IPS-18a (cell line): ENCODE measurements around the gene CFAP100.

ENCODE experiments used
- H3K27ac ChIP-seq: one replicate; pipeline ENCODE4 v1.5.1; 2013; ENCODE audit warnings: low read length
- H3K27me3 ChIP-seq: one replicate; pipeline ENCODE4 v1.6.1; 2013; ENCODE audit warnings: mild to moderate bottlenecking, low read length; ENCODE audit not compliant: control insufficient read depth, insufficient read depth
- H3K36me3 ChIP-seq: one replicate; pipeline ENCODE4 v1.6.1; 2013; ENCODE audit warnings: low read depth, low read length; ENCODE audit not compliant: control insufficient read depth
- H3K4me1 ChIP-seq: one replicate; pipeline ENCODE4 v1.6.1; 2013; ENCODE audit warnings: low read depth, low read length; ENCODE audit not compliant: control insufficient read depth
- H3K4me3 ChIP-seq: one replicate; pipeline ENCODE4 v1.5.1; 2013; ENCODE audit warnings: low read length
- H3K9ac ChIP-seq: one replicate; pipeline ENCODE4 v1.6.1; 2013; ENCODE audit warnings: mild to moderate bottlenecking, low read length, moderate library complexity
- H3K9me3 ChIP-seq: one replicate; pipeline ENCODE4 v1.6.1; 2013; ENCODE audit warnings: low read depth, low read length; ENCODE audit not compliant: control insufficient read depth

The CFAP100 gene

DNA sequence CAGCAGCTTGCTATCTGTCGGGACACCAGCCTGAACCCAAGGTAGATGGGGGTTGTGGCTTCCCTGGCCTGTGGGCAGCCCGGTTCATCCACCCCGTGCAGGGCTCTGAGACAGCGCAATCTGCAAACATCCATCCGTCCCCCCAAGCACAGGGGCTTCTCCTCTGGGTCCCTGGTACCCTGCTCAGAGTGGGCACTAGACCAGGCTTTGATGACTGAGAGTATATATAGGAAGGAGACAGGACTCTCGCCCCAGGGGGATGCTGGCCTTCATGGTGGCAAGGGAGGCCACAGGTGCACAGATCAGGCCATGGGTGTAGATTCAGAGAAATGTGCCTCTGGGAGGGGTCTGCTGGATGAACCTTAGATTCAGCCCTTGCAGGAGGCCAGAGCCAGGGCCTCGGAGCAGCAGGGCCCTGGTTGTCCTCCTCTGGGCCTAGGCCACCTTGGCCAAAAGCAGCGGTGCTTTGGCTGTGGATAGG is 40.3 kb downstream of the CFAP100 start:
- H3K36me3 ChIP-seq, result peaks cover 16% of the 10 kb centered on the region
- H3K27ac ChIP-seq, result no peak overlapping the region
- H3K9ac ChIP-seq, result no peak overlapping the region
- peaks cover 3% of the 10 kb centered on the region for H3K4me1 ChIP-seq
- H3K4me3 ChIP-seq, result no peak overlapping the region
- no peaks in the 10 kb centered on the region for H3K9me3 ChIP-seq
- H3K27me3 ChIP-seq, result no peaks in the 10 kb centered on the region

DNA sequence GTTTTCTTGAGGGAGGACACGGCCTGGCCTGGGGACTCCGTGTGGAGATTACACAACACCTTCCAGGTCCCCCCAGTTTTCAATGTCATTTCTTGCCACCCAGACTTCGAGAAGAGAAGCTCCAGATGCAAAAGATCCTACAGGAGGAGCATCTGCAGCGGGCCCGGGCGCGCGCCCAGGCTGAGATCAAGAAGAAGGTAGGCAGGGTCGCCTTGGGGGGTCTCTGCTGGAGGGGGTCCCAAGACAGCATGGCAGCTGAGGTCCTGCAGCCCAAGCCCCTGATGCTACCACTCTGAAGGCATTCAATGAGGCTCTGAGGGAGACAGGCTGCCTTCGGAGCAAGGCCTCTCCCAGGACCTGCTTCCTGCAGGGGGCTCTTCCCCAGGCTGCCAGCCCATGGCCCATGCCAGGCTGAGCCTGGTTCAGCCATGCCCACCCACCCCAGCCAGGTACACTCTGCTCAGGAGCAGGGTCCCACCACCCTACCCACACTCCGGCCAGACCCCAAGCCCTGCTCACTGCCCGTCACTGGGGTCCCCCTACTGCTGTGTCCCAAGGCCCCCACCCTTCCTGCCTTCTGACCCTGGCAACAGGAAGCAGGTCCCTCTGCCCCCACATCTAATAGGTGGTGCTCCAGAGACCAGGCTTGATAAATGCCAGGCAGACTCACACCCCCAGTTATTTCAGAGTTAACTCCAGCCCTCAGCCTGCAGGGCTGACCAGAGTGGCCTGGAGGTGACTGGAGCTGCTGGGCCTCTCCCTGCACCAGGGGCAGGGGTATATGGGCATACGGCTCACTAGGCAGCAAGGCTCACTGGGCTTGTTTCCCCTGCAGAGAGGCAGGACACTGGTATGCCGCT is 41.0 kb downstream of the CFAP100 start:
- Histone ChIP-seq H3K27ac (no peak overlapping the region), H3K9me3 (no peaks in the 10 kb centered on the region)

DNA sequence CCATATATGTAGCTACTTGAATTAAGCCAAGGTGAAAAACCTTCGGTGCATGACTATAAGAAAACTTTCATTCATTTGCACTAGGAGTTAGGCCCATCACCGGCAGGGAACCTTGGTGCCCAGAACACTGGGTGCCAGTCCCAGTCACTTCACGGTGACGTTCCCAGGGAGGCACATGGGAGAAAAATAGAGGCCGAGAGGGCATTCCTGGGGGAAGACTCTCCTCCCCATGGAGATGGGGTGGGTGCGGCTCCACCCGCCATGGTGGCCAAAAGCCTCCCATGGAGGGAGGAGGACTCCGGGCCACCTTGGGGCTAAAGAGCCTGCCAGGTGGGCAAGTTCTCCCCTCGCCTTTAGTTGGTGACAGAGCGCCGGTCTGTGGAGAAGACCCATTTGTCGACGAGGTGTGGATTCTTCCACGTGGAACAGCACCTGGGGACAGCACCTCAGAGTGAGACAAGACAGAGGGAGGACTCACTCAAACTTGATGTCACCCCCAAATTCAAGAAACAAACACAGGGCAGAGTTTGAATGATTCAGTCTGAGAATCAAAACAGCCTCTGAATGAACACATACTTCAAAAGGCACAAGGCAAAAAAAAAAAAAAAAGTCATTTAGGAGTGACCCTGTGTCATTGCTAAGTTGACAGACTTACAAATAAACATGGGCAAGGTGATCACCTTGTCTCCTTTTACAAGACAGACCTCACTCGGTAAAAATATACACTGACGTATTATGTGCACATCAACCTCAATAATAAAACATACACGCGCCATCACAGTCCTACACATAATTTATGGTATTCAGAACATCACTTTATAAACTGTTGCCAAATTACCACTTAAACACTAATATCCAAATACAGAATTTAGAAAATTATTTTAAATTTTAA is 42.4 kb downstream of the CFAP100 start:
- Histone ChIP-seq H3K27me3 (no peaks in the 10 kb centered on the region), H3K4me1 (peaks cover 3% of the 10 kb centered on the region), H3K9me3 (no peaks in the 10 kb centered on the region), H3K9ac (no peak overlapping the region), H3K27ac (no peak overlapping the region), H3K4me3 (no peak overlapping the region), H3K36me3 (peaks cover 16% of the 10 kb centered on the region)

More for the DNA sequence above, 41.0 kb downstream of the CFAP100 start:
- Histone ChIP-seq H3K27me3 (no peaks in the 10 kb centered on the region), H3K4me1 (peaks cover 3% of the 10 kb centered on the region), H3K4me3 (no peak overlapping the region), H3K36me3 (peaks cover 16% of the 10 kb centered on the region), H3K9ac (no peak overlapping the region)

DNA sequence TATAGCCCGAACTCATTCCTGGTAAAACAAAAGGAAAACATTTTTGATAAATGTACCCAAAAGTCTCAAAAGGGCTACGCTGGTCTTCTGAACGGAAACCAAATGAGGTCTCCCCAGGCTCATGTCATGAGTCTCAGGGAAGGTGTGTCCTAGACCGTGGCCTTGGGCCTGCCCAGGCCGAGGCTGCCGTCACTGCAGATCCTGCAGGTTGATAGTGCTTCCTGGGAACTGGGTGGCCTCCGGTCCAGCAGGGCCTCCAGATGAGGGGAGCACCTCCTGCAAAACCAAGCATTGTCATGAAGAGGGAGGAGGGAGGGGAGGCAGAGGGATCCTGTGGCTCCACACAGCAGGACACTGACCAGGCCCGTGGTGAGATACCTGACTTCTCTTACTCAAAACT is 43.5 kb downstream of the CFAP100 start:
- Histone ChIP-seq H3K4me3 (no peak overlapping the region), H3K27ac (no peak overlapping the region), H3K9me3 (no peaks in the 10 kb centered on the region), H3K36me3 (peaks cover 16% of the 10 kb centered on the region), H3K9ac (no peak overlapping the region), H3K4me1 (peaks cover 3% of the 10 kb centered on the region), H3K27me3 (no peaks in the 10 kb centered on the region)

DNA sequence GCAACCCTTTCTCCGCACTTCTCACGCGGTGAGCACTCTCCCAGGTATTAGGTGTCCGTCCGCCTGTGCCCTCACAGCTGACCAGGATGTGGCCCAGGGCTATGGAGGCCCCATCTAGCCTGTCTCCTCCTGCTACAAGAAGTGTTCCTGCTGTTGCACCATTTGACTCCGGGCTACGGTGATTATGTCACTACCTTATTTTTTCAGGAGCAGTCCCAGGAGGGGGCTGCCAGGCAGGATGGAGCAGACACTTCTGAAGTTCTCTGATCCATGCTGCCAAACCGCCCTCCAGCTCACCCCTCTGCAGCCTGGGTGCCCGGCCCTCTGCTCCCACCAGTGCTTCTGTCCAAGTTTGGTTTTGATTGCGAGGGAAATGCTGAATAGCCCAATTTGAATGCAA is 44.0 kb downstream of the CFAP100 start:
- H3K4me3 ChIP-seq, result no peak overlapping the region
- H3K27ac ChIP-seq, result no peak overlapping the region
- H3K36me3 ChIP-seq, result peaks cover 16% of the 10 kb centered on the region
- H3K4me1 ChIP-seq, result peaks cover 6% of the 10 kb centered on the region
- no peak overlapping the region for H3K9ac ChIP-seq
- no peaks in the 10 kb centered on the region for H3K9me3 ChIP-seq
- H3K27me3 ChIP-seq, result no peaks in the 10 kb centered on the region

DNA sequence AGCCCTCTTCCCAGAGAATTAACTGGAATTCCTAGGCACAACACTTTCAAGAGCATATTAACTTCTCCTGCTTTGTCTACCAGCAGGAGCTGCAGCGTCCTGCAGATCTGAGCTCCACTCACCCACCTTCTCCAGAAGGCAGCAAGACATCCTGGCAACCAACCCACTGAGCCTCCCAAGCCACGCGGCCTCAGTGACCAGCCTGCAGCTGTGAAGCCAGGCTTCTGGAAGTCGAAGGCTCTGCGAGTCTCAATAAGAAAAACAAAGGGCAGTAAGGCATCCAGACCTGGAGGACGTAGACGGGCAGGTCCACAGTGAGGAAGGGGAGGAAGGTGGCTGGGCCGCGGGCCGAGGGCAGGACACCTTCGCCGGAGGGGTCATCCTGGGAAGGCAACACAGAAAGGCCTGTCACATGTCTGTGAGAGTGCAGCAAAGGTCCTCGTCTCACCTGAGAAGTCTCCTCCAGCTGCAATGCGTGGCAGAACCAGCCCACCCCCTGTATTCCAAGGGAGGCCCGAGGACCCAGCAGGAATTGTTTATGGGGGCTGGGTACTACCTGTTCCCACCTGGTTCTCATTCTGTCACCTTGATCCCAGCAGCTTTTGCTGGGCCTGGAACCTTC is 44.7 kb downstream of the CFAP100 start:
- H3K9ac ChIP-seq, result no peak overlapping the region
- H3K4me3 ChIP-seq, result no peak overlapping the region
- no peak overlapping the region for H3K27ac ChIP-seq
- no peaks in the 10 kb centered on the region for H3K27me3 ChIP-seq
- no peaks in the 10 kb centered on the region for H3K9me3 ChIP-seq
- H3K36me3 ChIP-seq, result peaks cover 16% of the 10 kb centered on the region
- H3K4me1 ChIP-seq, result peaks cover 6% of the 10 kb centered on the region

DNA sequence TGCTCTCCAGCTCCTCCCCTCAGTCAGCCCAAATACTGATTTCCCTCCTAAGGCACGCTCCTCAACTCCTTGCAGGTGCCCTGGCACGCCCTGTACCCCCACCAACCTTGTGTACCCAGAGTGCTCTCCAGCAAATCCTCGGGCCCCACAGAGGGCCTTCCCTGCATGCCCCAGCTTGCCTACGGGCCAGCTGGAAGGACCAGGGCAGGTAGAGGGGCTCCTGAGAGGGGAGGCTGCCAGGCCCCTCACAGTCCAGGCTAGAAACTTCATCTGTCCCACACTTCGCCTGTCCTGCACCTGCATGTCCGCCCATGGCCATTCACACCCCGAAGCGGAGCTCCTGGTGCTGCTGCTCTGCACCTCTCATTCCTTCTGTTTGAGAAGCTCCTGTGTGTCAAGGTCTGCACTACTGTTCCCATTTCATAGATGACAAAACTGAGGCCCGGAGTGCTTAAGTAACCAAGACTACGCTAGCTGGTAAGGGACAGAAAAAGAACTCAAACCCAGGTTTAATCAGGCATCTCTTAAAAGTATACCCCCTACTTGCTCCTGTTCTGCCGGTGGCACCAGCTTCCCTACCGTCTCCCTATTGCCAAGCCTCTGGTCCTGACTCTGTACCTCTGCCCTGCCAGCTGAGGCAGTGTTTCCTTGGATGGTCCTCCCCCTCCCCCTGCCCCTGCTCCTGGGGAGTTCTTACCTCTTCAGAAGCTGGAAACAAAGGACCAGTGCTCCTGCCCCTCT is 45.4 kb downstream of the CFAP100 start:
- H3K27me3 ChIP-seq, result no peaks in the 10 kb centered on the region
- H3K4me1 ChIP-seq, result peaks cover 6% of the 10 kb centered on the region
- H3K36me3 ChIP-seq, result peaks cover 16% of the 10 kb centered on the region
- no peaks in the 10 kb centered on the region for H3K9me3 ChIP-seq
- no peak overlapping the region for H3K9ac ChIP-seq
- H3K4me3 ChIP-seq, result no peak overlapping the region
- no peak overlapping the region for H3K27ac ChIP-seq

DNA sequence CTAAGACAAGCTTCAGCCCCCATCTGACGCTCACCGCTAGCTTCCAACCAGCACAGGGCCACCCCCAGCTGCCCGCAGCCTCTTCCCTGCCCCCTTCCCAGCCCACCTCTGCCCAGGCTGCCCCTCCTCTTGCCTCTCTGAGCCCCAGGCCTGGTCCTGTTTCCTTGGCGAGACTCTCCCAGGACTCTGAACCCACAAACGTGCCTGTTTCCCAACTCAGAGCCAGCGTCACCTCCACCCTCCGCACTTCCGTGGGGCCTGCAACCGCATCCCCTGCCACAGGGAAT is 45.9 kb downstream of the CFAP100 start:
- Histone ChIP-seq H3K4me3 (no peak overlapping the region), H3K4me1 (peaks cover 6% of the 10 kb centered on the region), H3K27me3 (no peaks in the 10 kb centered on the region), H3K36me3 (peaks cover 16% of the 10 kb centered on the region), H3K9ac (no peak overlapping the region), H3K27ac (no peak overlapping the region), H3K9me3 (no peaks in the 10 kb centered on the region)

DNA sequence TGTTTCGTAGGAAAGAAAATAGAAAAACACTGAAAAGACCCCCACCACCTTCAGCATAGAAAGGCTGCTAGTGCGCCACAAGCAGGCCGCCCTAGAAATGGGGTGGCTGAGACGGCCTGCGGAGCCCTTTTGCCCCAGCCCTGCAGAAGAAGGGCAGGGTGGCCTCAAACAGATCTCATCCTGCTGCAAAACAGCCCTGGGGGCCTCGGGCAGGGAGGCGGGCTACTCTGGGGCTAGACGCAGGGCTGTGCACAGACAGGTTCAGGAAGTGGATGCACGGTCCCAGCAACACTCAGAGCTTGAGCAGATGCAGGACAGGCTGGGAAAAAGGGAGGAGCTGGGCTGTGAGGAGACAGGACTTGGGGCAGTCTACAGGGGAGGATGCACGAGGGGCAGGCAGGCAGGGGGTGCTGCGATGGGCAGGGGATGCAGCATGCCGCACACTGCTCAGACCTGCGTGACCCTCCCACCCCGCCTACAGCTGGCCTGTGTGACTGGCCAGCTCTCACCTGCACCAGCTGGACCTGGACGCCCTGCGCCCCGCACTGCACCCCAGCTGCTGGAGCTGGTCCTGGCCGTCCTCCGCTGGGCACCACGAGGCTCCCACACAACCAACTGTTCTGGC is 46.7 kb downstream of the CFAP100 start:
- no peak overlapping the region for H3K9ac ChIP-seq

DNA sequence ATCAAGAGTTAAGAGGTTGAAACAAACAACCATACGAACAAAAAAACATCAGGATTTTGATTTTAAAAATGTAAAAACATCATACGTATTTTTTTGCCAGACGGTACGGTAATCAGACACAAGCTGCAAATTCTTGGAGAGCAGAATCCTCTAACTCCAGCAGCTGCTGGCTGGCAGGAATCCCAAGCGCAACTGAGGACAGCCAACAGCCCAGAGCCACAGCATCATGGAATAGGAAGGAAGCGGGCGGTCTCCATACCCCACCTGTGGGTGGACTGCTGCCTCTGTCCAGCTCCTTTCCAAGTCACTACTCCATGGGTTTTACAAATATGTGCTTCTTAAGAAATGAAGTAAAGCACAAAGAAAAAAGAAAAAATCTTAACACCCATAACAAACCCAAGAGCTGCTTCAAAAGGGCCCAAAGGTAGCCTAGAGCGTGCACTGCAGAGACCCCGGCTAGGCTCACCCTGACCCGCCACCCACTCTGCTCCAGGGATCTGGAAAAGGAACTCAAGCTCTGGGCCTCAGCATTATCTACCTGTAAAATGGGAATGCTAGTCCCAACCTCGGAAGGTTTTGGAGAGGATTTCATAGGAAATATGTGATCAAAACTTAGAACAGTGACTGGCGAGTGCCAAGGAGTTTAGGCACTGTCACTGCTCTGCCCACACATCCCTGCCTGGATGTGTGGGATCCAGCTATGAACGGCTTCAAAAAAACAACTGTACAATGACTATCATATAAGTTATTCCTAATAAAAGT is 47.6 kb downstream of the CFAP100 start:
- Histone ChIP-seq H3K27me3 (no peaks in the 10 kb centered on the region), H3K27ac (no peak overlapping the region), H3K36me3 (peaks cover 6% of the 10 kb centered on the region), H3K9me3 (no peaks in the 10 kb centered on the region), H3K4me1 (peaks cover 9% of the 10 kb centered on the region), H3K4me3 (no peak overlapping the region), H3K9ac (no peak overlapping the region)

More for the DNA sequence above, 46.7 kb downstream of the CFAP100 start:
- H3K36me3 ChIP-seq, result peaks cover 15% of the 10 kb centered on the region
- no peak overlapping the region for H3K27ac ChIP-seq
- no peak overlapping the region for H3K4me3 ChIP-seq
- H3K27me3 ChIP-seq, result no peaks in the 10 kb centered on the region
- H3K9me3 ChIP-seq, result no peaks in the 10 kb centered on the region
- H3K4me1 ChIP-seq, result peaks cover 6% of the 10 kb centered on the region
